ENCODE measurements around the gene PKP4. TPM values are rescaled to one million over a fixed set of nuclear protein-coding genes. Genes with fewer than 3 reads are reported as not detected.

PKP4 gene
- polyA plus RNA-seq, 1 experiment = 47.0 TPM

DNA sequence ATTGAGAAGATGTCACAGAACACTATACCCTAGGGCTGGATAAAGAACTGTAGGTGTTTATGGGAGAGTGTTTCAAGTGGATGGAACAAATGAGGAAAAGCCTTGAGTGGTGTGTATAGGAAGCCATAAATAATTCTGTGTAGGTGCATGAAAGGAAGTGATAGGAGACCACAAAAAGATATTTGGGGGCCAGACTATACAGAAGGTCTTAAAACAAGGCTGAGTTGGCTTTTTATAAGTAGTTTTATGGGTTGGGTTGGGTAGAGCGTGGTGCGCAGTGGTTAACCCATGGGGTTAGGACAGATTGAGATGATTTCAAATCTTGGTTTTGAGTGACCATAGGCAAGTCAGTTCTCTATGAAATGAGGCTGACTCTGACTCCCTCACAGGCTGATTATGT, 110.5 kb downstream of the PKP4 start:
- POLR2A ChIA-PET = no interaction called here
- no peak for DNase-seq (ENCODE audit: low read depth)
- H3K4me3 ChIP-seq (ENCODE audit: low read depth, low read length) = no peak overlapping the region
- no peak for TF ChIP-seq CTCF (IDR thresholded peaks at IDR 0.05; ENCODE audit: insufficient read depth, low read depth, low read length)
- no peaks in the 10 kb centered on the region for H3K36me3 ChIP-seq (ENCODE audit: control insufficient read depth, insufficient read depth, low read length)
- H3K27me3 ChIP-seq (ENCODE audit: control insufficient read depth, insufficient read depth, low read length) = no peaks in the 10 kb centered on the region
- CTCF ChIA-PET = no interaction called here

DNA sequence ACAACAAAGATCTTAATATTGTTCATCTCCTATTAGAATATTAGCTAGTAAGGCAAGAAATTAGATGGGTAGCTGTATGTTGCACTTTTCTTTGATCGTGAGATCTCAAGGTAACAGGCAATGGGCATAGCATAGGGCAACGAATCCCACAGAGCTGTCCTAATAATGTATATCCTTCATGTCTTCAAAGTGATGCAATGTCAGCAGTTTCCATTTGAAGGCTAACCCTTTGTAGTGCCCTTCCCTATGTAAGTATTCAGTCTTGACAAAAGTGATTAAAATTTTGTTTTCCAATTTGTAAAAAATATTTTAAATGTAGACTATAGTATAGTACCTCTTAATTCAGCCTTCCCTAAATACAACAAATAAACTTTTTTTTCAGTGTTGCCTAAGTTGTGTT, 112.5 kb downstream of the PKP4 start:
- no peak for DNase-seq (ENCODE audit: low read depth)
- ChIA-PET POLR2A (no interaction called here), CTCF (no interaction called here)
- no peak for TF ChIP-seq CTCF (IDR thresholded peaks at IDR 0.05; ENCODE audit: insufficient read depth, low read depth, low read length)
- Histone ChIP-seq H3K27me3 (ENCODE audit: control insufficient read depth, insufficient read depth, low read length) (no peaks in the 10 kb centered on the region), H3K36me3 (ENCODE audit: control insufficient read depth, insufficient read depth, low read length) (no peaks in the 10 kb centered on the region; the same call in 1 of the 2 replicates), H3K4me3 (ENCODE audit: low read depth, low read length) (no peak overlapping the region)

- no peaks in the 10 kb centered on the region; the same call in 1 of the 2 replicates for H3K36me3 ChIP-seq (ENCODE audit: control insufficient read depth, insufficient read depth, low read length)
- ChIA-PET POLR2A (no interaction called here), CTCF (interaction anchor here (1.2 kb wide), 1 partner anchor 537 kb away, joined by 4 read pairs; no protein-coding TSS in a partner anchor)
- no peaks in the 10 kb centered on the region for H3K27me3 ChIP-seq (ENCODE audit: control insufficient read depth, insufficient read depth, low read length)
- no peak for DNase-seq (ENCODE audit: low read depth)
- no peak overlapping the region for H3K4me3 ChIP-seq (ENCODE audit: low read depth, low read length)
- TF ChIP-seq CTCF (IDR thresholded peaks at IDR 0.05; ENCODE audit: insufficient read depth, low read depth, low read length) = no peak
Observed at GRCh38 chr2:158570869-158571268, 114.1 kb downstream of the PKP4 start.

GRCh38 chr2:158573739-158574138, 117.0 kb downstream of the PKP4 start:
- H3K36me3 ChIP-seq (ENCODE audit: control insufficient read depth, insufficient read depth, low read length) = no peaks in the 10 kb centered on the region; the same call in 1 of the 2 replicates
- DNase-seq (ENCODE audit: low read depth) = no peak
- H3K27me3 ChIP-seq (ENCODE audit: control insufficient read depth, insufficient read depth, low read length) = no peaks in the 10 kb centered on the region
- TF ChIP-seq CTCF (IDR thresholded peaks at IDR 0.05; ENCODE audit: insufficient read depth, low read depth, low read length) = no peak
- CTCF ChIA-PET = no interaction called here
- H3K4me3 ChIP-seq (ENCODE audit: low read depth, low read length) = no peak overlapping the region
- POLR2A ChIA-PET = no interaction called here

- no peak for DNase-seq (ENCODE audit: low read depth)
- H3K36me3 ChIP-seq (ENCODE audit: control insufficient read depth, insufficient read depth, low read length) = no peaks in the 10 kb centered on the region; the same call in 1 of the 2 replicates
- CTCF ChIA-PET = interaction anchor here (1.2 kb wide), 1 partner anchor 179 kb away, joined by 3 read pairs; no protein-coding TSS in a partner anchor
- H3K4me3 ChIP-seq (ENCODE audit: low read depth, low read length) = no peak overlapping the region
- POLR2A ChIA-PET = no interaction called here
- no peaks in the 10 kb centered on the region for H3K27me3 ChIP-seq (ENCODE audit: control insufficient read depth, insufficient read depth, low read length)
- TF ChIP-seq CTCF (IDR thresholded peaks at IDR 0.05; ENCODE audit: insufficient read depth, low read depth, low read length) = no peak
Observed at GRCh38 chr2:158575051-158575635, 118.4 kb downstream of the PKP4 start.

Data from BJ (cell line).